ENCODE measurements around the gene CELF2.

DNA sequence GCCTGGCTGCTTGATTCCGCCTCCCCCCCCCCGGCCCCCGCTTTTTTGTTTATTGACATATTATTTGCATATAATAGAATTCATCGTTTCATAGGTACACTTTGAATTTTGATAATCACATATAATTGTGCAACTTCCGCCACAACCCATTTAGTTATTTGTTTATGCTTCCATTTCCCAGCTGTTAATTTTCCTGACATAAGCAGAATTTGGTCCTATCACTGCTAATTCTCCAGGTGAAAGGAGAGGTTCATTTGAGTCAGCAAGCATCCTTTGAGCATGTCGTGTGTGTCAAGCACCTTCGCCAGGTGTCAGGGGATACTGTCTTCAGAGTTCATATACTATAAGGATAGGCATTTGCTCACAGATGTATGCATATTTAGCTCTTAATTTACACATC is 102.2 kb downstream of the CELF2 start:
- no peak for TF ChIP-seq POLR2A (IDR thresholded peaks at IDR 0.05)
- TF ChIP-seq, protein P1, sequence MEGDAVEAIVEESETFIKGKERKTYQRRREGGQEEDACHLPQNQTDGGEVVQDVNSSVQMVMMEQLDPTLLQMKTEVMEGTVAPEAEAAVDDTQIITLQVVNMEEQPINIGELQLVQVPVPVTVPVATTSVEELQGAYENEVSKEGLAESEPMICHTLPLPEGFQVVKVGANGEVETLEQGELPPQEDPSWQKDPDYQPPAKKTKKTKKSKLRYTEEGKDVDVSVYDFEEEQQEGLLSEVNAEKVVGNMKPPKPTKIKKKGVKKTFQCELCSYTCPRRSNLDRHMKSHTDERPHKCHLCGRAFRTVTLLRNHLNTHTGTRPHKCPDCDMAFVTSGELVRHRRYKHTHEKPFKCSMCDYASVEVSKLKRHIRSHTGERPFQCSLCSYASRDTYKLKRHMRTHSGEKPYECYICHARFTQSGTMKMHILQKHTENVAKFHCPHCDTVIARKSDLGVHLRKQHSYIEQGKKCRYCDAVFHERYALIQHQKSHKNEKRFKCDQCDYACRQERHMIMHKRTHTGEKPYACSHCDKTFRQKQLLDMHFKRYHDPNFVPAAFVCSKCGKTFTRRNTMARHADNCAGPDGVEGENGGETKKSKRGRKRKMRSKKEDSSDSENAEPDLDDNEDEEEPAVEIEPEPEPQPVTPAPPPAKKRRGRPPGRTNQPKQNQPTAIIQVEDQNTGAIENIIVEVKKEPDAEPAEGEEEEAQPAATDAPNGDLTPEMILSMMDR (IDR thresholded peaks at IDR 0.05), result no peak

Measured in thyroid gland (tissue), 4 donors.